GM18867 (cell line): ENCODE results near the gene OLFM1.
"Not testable (repeated sequence)": the region's sequence is repeated elsewhere in the genome, so short reads cannot be mapped to it uniquely, and the experiment has no call there.

ENCODE experiments used
- ATAC-seq: cut with Tn5 transposase; IDR thresholded peaks from one replicate; pipeline ENCODE4 v1.9.1; 2021; ENCODE audit warnings: mild to moderate bottlenecking, moderate library complexity; ENCODE audit not compliant: unreplicated experiment

Gene OLFM1

GRCh38 chr9:135056541-135056940 lies 30.9 kb upstream of the OLFM1 start:
- no peak for ATAC-seq

GRCh38 chr9:135060461-135061116 lies 26.9 kb upstream of the OLFM1 start:
- ATAC-seq, result no peak

- no peak for ATAC-seq
Measured at GRCh38 chr9:135061441-135061840, 26.0 kb upstream of the OLFM1 start.

GRCh38 chr9:135062254-135062653 lies 25.2 kb upstream of the OLFM1 start:
- no peak for ATAC-seq

- not testable (repeated sequence) for ATAC-seq
Measured at GRCh38 chr9:135063466-135063865, 24.0 kb upstream of the OLFM1 start.

GRCh38 chr9:135063888-135064287 lies 23.6 kb upstream of the OLFM1 start:
- not testable (repeated sequence) for ATAC-seq

GRCh38 chr9:135065151-135065550 lies 22.3 kb upstream of the OLFM1 start:
- no peak for ATAC-seq

- no peak for ATAC-seq
Measured at GRCh38 chr9:135065804-135066203, 21.7 kb upstream of the OLFM1 start.

GRCh38 chr9:135066291-135066690 lies 21.2 kb upstream of the OLFM1 start:
- no peak for ATAC-seq

GRCh38 chr9:135067096-135067710 lies 20.3 kb upstream of the OLFM1 start:
- ATAC-seq, result no peak

- no peak for ATAC-seq
Measured at GRCh38 chr9:135068776-135069415, 18.6 kb upstream of the OLFM1 start.

GRCh38 chr9:135069558-135070197 lies 17.8 kb upstream of the OLFM1 start:
- ATAC-seq, result no peak

GRCh38 chr9:135070198-135070951 lies 17.1 kb upstream of the OLFM1 start:
- ATAC-seq, result no peak

GRCh38 chr9:135070964-135071735 lies 16.3 kb upstream of the OLFM1 start:
- ATAC-seq, result no peak

GRCh38 chr9:135073081-135073740 lies 14.3 kb upstream of the OLFM1 start:
- no peak for ATAC-seq

- no peak for ATAC-seq
Measured at GRCh38 chr9:135073741-135074305, 13.6 kb upstream of the OLFM1 start.

- ATAC-seq, result no peak
Measured at GRCh38 chr9:135074354-135075233, 12.9 kb upstream of the OLFM1 start.
